Head of caudate nucleus (tissue), 42 donors: ENCODE measurements around the gene COQ9.
A peak's percentile ranks its signal among the peaks of the same experiment; 100 is the strongest.
"Not testable (repeated sequence)": the region's sequence is repeated elsewhere in the genome, so short reads cannot be mapped to it uniquely, and the experiment has no call there.

Experiments used
- DNase-seq, 42 donors: peaks; one replicate each; pipeline versions ENCODE4 v3.0.0 to v3.0.0-alpha.2; 2020 to 2021; ENCODE audit warnings: mixed read lengths in 7 of 42
- intact Hi-C: fragments of 100-400 bp; cut with DNase I; formaldehyde crosslinking; loops from one replicate; pipeline ENCODE4 v1.15.0; 2022

Gene COQ9

GRCh38 chr16:57481421-57481820 lies 34.1 kb downstream of the COQ9 start:
- intact Hi-C loops, result no loop called here
- peak in 1 of 42 donors; percentile 9 for DNase-seq

- peak in 1 of 42 donors; percentile 3 for DNase-seq
- intact Hi-C loops, result no loop called here
Observed at GRCh38 chr16:57482845-57483545, 35.7 kb downstream of the COQ9 start.

GRCh38 chr16:57483725-57484514 lies 36.6 kb downstream of the COQ9 start:
- DNase-seq, result peak in 1 of 42 donors; percentile 13
- intact Hi-C loops, result no loop called here

GRCh38 chr16:57484515-57485005 lies 37.3 kb downstream of the COQ9 start:
- DNase-seq, result no peak
- intact Hi-C loops, result no loop called here

- intact Hi-C loops, result no loop called here
- DNase-seq, result peak in 1 of 42 donors; percentile 14
Observed at GRCh38 chr16:57485091-57485915, 38.0 kb downstream of the COQ9 start.

- intact Hi-C loops, result no loop called here
- peak; percentile 22 to 93 (median 83) for DNase-seq
Observed at GRCh38 chr16:57485916-57486857, 38.9 kb downstream of the COQ9 start, which contains the start of gene DOK4. DOK4 (minus strand) TSS chr16:57486493; CDS start chr16:57479507, 6,986 bp downstream.

- intact Hi-C loops, result no loop called here
- DNase-seq, result no peak
Observed at GRCh38 chr16:57486858-57487834, 39.9 kb downstream of the COQ9 start.

- intact Hi-C loops, result no loop called here
- no peak for DNase-seq
Observed at GRCh38 chr16:57489229-57489628, 42.0 kb downstream of the COQ9 start.

GRCh38 chr16:57493767-57494166 lies 46.5 kb downstream of the COQ9 start:
- DNase-seq, result no peak
- intact Hi-C loops, result no loop called here

- no peak for DNase-seq
- intact Hi-C loops, result no loop called here
Observed at GRCh38 chr16:57497121-57497520, 49.8 kb downstream of the COQ9 start.

GRCh38 chr16:57498031-57498430 lies 50.8 kb downstream of the COQ9 start:
- intact Hi-C loops, result no loop called here
- no peak for DNase-seq

- intact Hi-C loops, DNase-seq: not testable (repeated sequence)
Observed at GRCh38 chr16:57499941-57500340, 52.7 kb downstream of the COQ9 start.

- intact Hi-C loops, result no loop called here
- no peak for DNase-seq
Observed at GRCh38 chr16:57500578-57501111, 53.4 kb downstream of the COQ9 start.

- intact Hi-C loops, result no loop called here
- no peak for DNase-seq
Observed at GRCh38 chr16:57501492-57501891, 54.2 kb downstream of the COQ9 start.

- intact Hi-C loops, result no loop called here
Observed at GRCh38 chr16:57502048-57502775, 54.9 kb downstream of the COQ9 start.

GRCh38 chr16:57503366-57503765 lies 56.1 kb downstream of the COQ9 start:
- intact Hi-C loops, result no loop called here
- DNase-seq, result no peak

More at GRCh38 chr16:57502048-57502775, 54.9 kb downstream of the COQ9 start:
- DNase-seq, result no peak
